HL-60 (cell line): ENCODE data around the gene GRIFIN.

Source experiments
- DNase-seq, 2 experiments: peaks; one replicate each; pipeline ENCODE4 v3.0.0-alpha.2; 2010 to 2020; ENCODE audit warnings: low read depth in 1 of 2, low spot score in 1 of 2
- H3K27ac ChIP-seq: fragments of 250-450 bp; sonication (Bioruptor Pico); replicated peaks from 2 replicates; pipeline ENCODE4 v1.5.1; 2020; ENCODE audit warnings: mild to moderate bottlenecking, moderate library complexity
- H3K27me3 ChIP-seq: fragments of 250-450 bp; sonication (Bioruptor Pico); 2 replicates; pipeline ENCODE4 v1.5.1; 2021; ENCODE audit warnings: mild to moderate bottlenecking, moderate library complexity; ENCODE audit not compliant: insufficient read depth, poor library complexity, severe bottlenecking
- H3K4me3 ChIP-seq: replicated peaks from 2 replicates; pipeline ENCODE4 v1.5.1; 2011; ENCODE audit warnings: mild to moderate bottlenecking, control low read depth, low read length; ENCODE audit not compliant: insufficient read depth
- GABPA ChIP-seq: IDR thresholded peaks from 2 replicates; pipeline ENCODE4 v1.6.1; 2012; ENCODE audit warnings: low read depth
- POLR2AphosphoS5 ChIP-seq: IDR thresholded peaks from 2 replicates; pipeline ENCODE4 v1.6.1; 2012; ENCODE audit warnings: low read depth
- SPI1 ChIP-seq: IDR thresholded peaks from 2 replicates; pipeline ENCODE4 v1.6.1; 2012; ENCODE audit warnings: low read depth, mild to moderate bottlenecking, borderline replicate concordance
- TF ChIP-seq, protein P1 (sequence below): IDR thresholded peaks from one replicate; pipeline ENCODE4 v1.5.1; 2011; ENCODE audit warnings: low read length, control low read depth, inconsistent platforms; ENCODE audit not compliant: insufficient read depth
- TF ChIP-seq, protein P2 (sequence below): IDR thresholded peaks from 2 replicates; pipeline ENCODE4 v1.6.1; 2012; ENCODE audit warnings: low read depth; ENCODE audit not compliant: insufficient replicate concordance

GRIFIN gene

DNA sequence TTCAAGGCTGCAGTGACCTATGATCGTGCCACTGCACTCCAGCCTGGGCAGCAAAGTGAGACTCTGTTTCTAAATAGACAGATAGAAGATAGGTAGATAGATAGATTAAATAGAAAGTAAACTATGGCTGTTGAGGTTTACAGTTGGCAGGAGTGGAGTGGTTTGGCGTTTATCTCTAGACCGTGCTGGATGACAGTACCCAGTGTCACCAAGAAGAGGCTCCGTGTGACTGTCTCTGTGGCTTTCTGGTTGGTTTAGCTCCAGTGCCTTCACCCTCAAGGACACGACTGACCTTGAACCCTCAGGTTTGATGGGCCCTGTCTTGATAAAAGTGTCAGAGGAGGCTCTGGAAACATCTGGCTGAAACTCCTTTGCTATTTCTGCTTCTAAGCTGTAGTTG lies 41.1 kb downstream of the GRIFIN start:
- TF ChIP-seq SPI1 (no peak), GABPA (no peak), POLR2AphosphoS5 (no peak)
- TF ChIP-seq, protein P1, sequence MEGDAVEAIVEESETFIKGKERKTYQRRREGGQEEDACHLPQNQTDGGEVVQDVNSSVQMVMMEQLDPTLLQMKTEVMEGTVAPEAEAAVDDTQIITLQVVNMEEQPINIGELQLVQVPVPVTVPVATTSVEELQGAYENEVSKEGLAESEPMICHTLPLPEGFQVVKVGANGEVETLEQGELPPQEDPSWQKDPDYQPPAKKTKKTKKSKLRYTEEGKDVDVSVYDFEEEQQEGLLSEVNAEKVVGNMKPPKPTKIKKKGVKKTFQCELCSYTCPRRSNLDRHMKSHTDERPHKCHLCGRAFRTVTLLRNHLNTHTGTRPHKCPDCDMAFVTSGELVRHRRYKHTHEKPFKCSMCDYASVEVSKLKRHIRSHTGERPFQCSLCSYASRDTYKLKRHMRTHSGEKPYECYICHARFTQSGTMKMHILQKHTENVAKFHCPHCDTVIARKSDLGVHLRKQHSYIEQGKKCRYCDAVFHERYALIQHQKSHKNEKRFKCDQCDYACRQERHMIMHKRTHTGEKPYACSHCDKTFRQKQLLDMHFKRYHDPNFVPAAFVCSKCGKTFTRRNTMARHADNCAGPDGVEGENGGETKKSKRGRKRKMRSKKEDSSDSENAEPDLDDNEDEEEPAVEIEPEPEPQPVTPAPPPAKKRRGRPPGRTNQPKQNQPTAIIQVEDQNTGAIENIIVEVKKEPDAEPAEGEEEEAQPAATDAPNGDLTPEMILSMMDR: no peak
- TF ChIP-seq, protein P2, sequence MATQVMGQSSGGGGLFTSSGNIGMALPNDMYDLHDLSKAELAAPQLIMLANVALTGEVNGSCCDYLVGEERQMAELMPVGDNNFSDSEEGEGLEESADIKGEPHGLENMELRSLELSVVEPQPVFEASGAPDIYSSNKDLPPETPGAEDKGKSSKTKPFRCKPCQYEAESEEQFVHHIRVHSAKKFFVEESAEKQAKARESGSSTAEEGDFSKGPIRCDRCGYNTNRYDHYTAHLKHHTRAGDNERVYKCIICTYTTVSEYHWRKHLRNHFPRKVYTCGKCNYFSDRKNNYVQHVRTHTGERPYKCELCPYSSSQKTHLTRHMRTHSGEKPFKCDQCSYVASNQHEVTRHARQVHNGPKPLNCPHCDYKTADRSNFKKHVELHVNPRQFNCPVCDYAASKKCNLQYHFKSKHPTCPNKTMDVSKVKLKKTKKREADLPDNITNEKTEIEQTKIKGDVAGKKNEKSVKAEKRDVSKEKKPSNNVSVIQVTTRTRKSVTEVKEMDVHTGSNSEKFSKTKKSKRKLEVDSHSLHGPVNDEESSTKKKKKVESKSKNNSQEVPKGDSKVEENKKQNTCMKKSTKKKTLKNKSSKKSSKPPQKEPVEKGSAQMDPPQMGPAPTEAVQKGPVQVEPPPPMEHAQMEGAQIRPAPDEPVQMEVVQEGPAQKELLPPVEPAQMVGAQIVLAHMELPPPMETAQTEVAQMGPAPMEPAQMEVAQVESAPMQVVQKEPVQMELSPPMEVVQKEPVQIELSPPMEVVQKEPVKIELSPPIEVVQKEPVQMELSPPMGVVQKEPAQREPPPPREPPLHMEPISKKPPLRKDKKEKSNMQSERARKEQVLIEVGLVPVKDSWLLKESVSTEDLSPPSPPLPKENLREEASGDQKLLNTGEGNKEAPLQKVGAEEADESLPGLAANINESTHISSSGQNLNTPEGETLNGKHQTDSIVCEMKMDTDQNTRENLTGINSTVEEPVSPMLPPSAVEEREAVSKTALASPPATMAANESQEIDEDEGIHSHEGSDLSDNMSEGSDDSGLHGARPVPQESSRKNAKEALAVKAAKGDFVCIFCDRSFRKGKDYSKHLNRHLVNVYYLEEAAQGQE: no peak
- no peak overlapping the region for H3K4me3 ChIP-seq
- no peak for DNase-seq
- H3K27me3 ChIP-seq: no peaks in the 10 kb centered on the region
- no peak overlapping the region for H3K27ac ChIP-seq

DNA sequence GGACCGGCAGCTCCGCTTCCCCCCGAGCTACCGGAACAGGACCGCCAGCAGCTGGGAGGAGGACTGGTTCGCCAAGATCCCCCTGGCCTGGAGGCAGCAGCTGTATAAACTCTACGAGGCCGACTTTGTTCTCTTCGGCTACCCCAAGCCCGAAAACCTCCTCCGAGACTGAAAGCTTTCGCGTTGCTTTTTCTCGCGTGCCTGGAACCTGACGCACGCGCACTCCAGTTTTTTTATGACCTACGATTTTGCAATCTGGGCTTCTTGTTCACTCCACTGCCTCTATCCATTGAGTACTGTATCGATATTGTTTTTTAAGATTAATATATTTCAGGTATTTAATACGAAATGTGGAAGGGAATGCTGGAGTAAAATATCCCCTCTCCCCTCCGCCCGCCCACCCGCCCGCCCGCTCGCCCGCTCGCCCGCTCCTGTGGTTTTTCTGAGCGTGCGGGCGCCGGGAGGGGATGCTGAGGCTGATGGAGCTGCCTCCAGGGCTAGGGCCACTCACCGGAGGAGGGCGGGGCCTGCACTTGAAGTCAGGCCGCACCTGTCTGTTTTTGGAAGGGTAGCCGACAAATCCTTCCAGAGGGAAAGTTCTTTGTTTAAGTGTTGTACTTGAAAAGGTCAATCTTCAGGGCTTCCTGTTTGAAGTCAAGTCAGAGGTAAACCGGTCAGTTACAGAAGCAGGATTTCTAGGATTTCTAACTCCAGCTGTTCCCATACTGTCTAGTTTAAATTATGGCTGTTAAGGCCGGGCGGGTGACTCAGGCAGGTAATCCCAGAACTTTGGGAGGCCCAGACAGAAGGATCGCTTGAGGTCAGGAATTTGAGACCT lies 42.3 kb downstream of the GRIFIN start:
- Histone ChIP-seq H3K4me3 (no peak overlapping the region), H3K27ac (no peak overlapping the region), H3K27me3 (no peaks in the 10 kb centered on the region)
- DNase-seq: no peak
- TF ChIP-seq, protein P2: no peak
- TF ChIP-seq POLR2AphosphoS5: no peak
- TF ChIP-seq, protein P1: no peak
- TF ChIP-seq GABPA: no peak
- TF ChIP-seq SPI1: no peak

DNA sequence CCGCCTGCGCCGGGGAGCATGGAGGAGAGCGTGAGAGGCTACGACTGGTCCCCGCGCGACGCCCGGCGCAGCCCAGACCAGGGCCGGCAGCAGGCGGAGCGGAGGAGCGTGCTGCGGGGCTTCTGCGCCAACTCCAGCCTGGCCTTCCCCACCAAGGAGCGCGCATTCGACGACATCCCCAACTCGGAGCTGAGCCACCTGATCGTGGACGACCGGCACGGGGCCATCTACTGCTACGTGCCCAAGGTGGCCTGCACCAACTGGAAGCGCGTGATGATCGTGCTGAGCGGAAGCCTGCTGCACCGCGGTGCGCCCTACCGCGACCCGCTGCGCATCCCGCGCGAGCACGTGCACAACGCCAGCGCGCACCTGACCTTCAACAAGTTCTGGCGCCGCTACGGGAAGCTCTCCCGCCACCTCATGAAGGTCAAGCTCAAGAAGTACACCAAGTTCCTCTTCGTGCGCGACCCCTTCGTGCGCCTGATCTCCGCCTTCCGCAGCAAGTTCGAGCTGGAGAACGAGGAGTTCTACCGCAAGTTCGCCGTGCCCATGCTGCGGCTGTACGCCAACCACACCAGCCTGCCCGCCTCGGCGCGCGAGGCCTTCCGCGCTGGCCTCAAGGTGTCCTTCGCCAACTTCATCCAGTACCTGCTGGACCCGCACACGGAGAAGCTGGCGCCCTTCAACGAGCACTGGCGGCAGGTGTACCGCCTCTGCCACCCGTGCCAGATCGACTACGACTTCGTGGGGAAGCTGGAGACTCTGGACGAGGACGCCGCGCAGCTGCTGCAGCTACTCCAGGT lies 43.1 kb downstream of the GRIFIN start:
- Histone ChIP-seq H3K27ac (no peak overlapping the region), H3K4me3 (no peak overlapping the region), H3K27me3 (no peaks in the 10 kb centered on the region)
- no peak for DNase-seq
- TF ChIP-seq GABPA: no peak
- TF ChIP-seq SPI1: no peak
- TF ChIP-seq, protein P1: no peak
- TF ChIP-seq, protein P2: no peak
- TF ChIP-seq POLR2AphosphoS5: no peak
